Tibial artery (tissue), 4 donors: ENCODE measurements around the gene PLSCR4.

Source experiments
- DNase-seq, 2 donors: peaks; one replicate each; pipeline ENCODE4 v3.0.0-alpha.2; 2019
- H3K27ac ChIP-seq, 2 donors: fragments of 200-600 bp; sonication (generic) in 1 of 2; 1 replicate in 1 of 2; 2 replicates in 1 of 2; pipeline ENCODE4 v1.5.1; 2018 to 2019; ENCODE audit warnings: mild to moderate bottlenecking in 1 of 2
- H3K27me3 ChIP-seq, 2 donors: fragments of 200-600 bp; sonication (generic) in 1 of 2; one replicate each; pipeline versions ENCODE4 v1.5.1 to v1.6.0; 2016 to 2019
- H3K36me3 ChIP-seq, 3 donors: fragments of 200-600 bp; sonication (generic) in 2 of 3; one replicate each; pipeline ENCODE4 v1.5.1; 2016 to 2019; ENCODE audit warnings: mild to moderate bottlenecking in 2 of 3
- H3K4me1 ChIP-seq, 4 donors: fragments of 200-600 bp; sonication (generic) in 2 of 4; 1 replicate in 3 of 4; 2 replicates in 1 of 4; pipeline ENCODE4 v1.5.1; 2016 to 2019
- H3K4me3 ChIP-seq, 2 donors: fragments of 200-600 bp; sonication (generic) in 1 of 2; 1 replicate in 1 of 2; 2 replicates in 1 of 2; pipeline ENCODE4 v1.5.1; 2018 to 2019; ENCODE audit warnings: mild to moderate bottlenecking in 2 of 2
- H3K9me3 ChIP-seq, 3 donors: fragments of 200-600 bp; sonication (generic) in 1 of 3; one replicate each; pipeline ENCODE4 v1.5.1; 2016 to 2019
- CTCF ChIP-seq, 2 experiments: fragments of 200-600 bp in 1 of 2; fragments of 450-650 bp in 1 of 2; IDR thresholded peaks; one replicate each; pipeline ENCODE4 v1.5.1; 2017 to 2019; ENCODE audit warnings: antibody characterized with exemption in 2 of 2, mild to moderate bottlenecking in 1 of 2, moderate library complexity in 1 of 2
- intact Hi-C: fragments of 100-400 bp; cut with DNase I; formaldehyde crosslinking; loops from one replicate; pipeline ENCODE4 v1.15.0; 2023; ENCODE audit warnings: low total_unique reads

The PLSCR4 gene

GRCh38 chr3:146160964-146161662, 89.8 kb downstream of the PLSCR4 start, which contains the start of gene PLOD2:
Gene PLOD2, minus strand, starts transcription at chr3:146161184. Its CDS starts 195 bp downstream, at chr3:146160989.
- no peaks in the 10 kb centered on the region for H3K27me3 ChIP-seq
- no peak for TF ChIP-seq CTCF (IDR thresholded peaks at IDR 0.05)
- intact Hi-C loops: no loop called here
- peaks cover 0 to 75% (median 32%) of the 10 kb centered on the region in 4 donors for H3K4me1 ChIP-seq
- no peaks in the 10 kb centered on the region for H3K36me3 ChIP-seq
- peak; percentile 79 to 95 for DNase-seq
- H3K4me3 ChIP-seq: peak within 1 kb of the TSS; percentile 86 to 92
- peak within 1 kb of the TSS; percentile 97 for H3K27ac ChIP-seq
- H3K9me3 ChIP-seq: no peaks in the 10 kb centered on the region

GRCh38 chr3:146160321-146160963, 90.5 kb downstream of the PLSCR4 start:
- DNase-seq: peak; percentile 75 to 82
- no peaks in the 10 kb centered on the region for H3K36me3 ChIP-seq
- intact Hi-C loops: no loop called here

GRCh38 chr3:146159616-146160320, 91.1 kb downstream of the PLSCR4 start:
- TF ChIP-seq CTCF (IDR thresholded peaks at IDR 0.05): no peak
- intact Hi-C loops: no loop called here
- Histone ChIP-seq H3K27ac (peak overlapping the region; percentile 97), H3K4me1 (peaks cover 0 to 75% (median 28%) of the 10 kb centered on the region in 4 donors), H3K36me3 (no peaks in the 10 kb centered on the region), H3K4me3 (peak overlapping the region; percentile 86 to 92), H3K9me3 (no peaks in the 10 kb centered on the region), H3K27me3 (no peaks in the 10 kb centered on the region)
- no peak for DNase-seq

More at GRCh38 chr3:146160321-146160963, 90.5 kb downstream of the PLSCR4 start:
- peak overlapping the region; percentile 86 to 92 for H3K4me3 ChIP-seq
- no peaks in the 10 kb centered on the region for H3K9me3 ChIP-seq
- peak; percentile 36 to 50 for TF ChIP-seq CTCF (IDR thresholded peaks at IDR 0.05)
- H3K27me3 ChIP-seq: no peaks in the 10 kb centered on the region
- peak overlapping the region; percentile 97 for H3K27ac ChIP-seq
- H3K4me1 ChIP-seq: peaks cover 0 to 75% (median 28%) of the 10 kb centered on the region in 4 donors

GRCh38 chr3:146159037-146159436, 91.9 kb downstream of the PLSCR4 start:
- H3K27ac ChIP-seq: peak overlapping the region; percentile 97
- no peak for TF ChIP-seq CTCF (IDR thresholded peaks at IDR 0.05)
- intact Hi-C loops: no loop called here
- H3K36me3 ChIP-seq: no peaks in the 10 kb centered on the region
- DNase-seq: no peak
- peaks cover 0 to 75% (median 23%) of the 10 kb centered on the region in 4 donors for H3K4me1 ChIP-seq
- H3K9me3 ChIP-seq: no peaks in the 10 kb centered on the region
- H3K27me3 ChIP-seq: no peaks in the 10 kb centered on the region
- H3K4me3 ChIP-seq: peak overlapping the region; percentile 86 to 92

GRCh38 chr3:146157325-146158060, 93.4 kb downstream of the PLSCR4 start:
- Histone ChIP-seq H3K9me3 (no peaks in the 10 kb centered on the region), H3K36me3 (no peaks in the 10 kb centered on the region), H3K4me1 (peaks cover 0 to 75% (median 24%) of the 10 kb centered on the region in 4 donors), H3K27me3 (no peaks in the 10 kb centered on the region), H3K27ac (peak overlapping the region; percentile 97), H3K4me3 (peak overlapping the region; percentile 86 to 92)
- TF ChIP-seq CTCF (IDR thresholded peaks at IDR 0.05): no peak
- intact Hi-C loops: no loop called here
- no peak for DNase-seq
